Measurements from ENCODE around the gene SIDT2. TPM values are rescaled to one million over a fixed set of nuclear protein-coding genes. Genes with fewer than 3 reads are reported as not detected.

The SIDT2 gene
- total RNA-seq, 2 donors from 2014 or later, result 42.0 to 88.7 TPM

DNA sequence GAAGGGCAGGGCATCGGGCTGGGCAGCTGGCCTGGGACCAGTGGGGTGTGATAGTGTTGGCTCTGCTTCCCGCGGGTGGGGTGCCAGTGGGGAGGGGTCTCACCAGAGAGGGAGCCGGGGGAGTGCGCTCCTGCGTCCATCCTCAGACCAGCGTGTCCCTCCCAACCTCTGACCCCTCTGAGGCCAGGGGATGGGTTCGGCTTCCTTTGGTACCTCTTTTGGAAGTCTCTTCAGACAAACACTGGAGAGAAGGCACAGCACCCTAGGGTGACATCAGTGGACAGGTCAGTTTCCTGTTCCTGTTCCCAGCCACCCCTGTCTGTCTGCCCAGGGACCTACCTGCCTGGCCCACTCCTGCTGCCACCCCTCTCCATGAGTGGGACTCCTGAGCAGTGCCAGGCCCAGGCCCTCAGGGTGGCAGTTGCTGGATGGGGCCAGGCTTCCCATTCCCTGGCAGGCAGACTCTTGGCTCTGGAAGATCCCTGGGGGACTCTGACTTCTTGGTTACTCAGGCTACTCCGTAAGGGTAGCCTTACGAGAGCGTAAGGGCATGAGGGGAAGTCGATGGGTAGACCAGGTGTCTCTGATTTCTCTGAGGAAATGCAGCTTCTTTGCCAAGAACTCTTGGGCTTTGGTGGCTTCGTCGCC is 23.2 kb downstream of the SIDT2 start:
- TF ChIP-seq, protein P1, sequence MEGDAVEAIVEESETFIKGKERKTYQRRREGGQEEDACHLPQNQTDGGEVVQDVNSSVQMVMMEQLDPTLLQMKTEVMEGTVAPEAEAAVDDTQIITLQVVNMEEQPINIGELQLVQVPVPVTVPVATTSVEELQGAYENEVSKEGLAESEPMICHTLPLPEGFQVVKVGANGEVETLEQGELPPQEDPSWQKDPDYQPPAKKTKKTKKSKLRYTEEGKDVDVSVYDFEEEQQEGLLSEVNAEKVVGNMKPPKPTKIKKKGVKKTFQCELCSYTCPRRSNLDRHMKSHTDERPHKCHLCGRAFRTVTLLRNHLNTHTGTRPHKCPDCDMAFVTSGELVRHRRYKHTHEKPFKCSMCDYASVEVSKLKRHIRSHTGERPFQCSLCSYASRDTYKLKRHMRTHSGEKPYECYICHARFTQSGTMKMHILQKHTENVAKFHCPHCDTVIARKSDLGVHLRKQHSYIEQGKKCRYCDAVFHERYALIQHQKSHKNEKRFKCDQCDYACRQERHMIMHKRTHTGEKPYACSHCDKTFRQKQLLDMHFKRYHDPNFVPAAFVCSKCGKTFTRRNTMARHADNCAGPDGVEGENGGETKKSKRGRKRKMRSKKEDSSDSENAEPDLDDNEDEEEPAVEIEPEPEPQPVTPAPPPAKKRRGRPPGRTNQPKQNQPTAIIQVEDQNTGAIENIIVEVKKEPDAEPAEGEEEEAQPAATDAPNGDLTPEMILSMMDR (IDR thresholded peaks at IDR 0.05), result no peak
- no peak for TF ChIP-seq POLR2A (IDR thresholded peaks at IDR 0.05)
- Histone ChIP-seq H3K36me3 (replicated peaks in 1 of 2; ENCODE audit: insufficient read depth in 1 of 2, low read depth in 2 of 2) (peaks cover 0 to 3% of the 10 kb centered on the region in 2 donors), H3K4me3 (no peak overlapping the region), H3K27ac (peak overlapping the region in 3 of 4 donors; percentile 10 to 48 (median 25)), H3K4me1 (peaks cover 12% of the 10 kb centered on the region), H3K9me3 (no peaks in the 10 kb centered on the region), H3K27me3 (no peaks in the 10 kb centered on the region)
- DNase-seq, result no peak
- ATAC-seq, result no peak
- 74 to 81% methylated on average over 5 to 14 of the region's 14 CpGs for WGBS, 2 donors
- intact Hi-C loops (cut with DNase I), result no loop called here

DNA sequence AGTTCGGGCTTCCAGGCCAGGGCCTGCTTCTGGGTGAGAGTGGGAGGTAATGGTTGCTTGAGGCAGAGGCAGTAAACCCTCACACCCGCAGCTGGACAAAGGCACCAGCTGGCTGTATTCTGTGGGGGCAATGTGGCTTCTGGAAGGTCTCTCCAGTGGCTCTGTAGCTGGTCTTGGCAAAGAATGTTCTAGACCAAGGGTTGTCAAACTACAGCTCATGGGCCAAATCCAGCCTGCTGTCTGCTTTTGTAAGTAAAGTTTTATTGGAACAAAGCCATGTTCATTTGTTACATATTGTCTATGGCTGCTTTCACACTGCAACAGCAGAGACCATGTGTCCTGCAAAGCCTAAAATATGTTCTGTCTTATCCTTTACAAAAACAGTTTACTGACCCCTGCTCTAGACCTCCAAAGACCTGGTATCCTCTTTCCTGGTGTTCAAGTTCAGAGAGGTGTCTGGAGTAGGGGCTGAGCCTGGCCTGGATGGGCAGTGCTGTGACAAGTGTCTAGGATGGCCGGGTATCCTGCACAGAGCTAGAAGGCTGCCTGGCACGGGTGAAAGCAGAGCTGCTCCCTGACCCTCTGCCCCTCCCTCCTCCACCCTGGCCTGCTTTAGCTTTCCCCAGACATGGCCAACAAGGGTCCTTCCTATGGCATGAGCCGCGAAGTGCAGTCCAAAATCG is 24.0 kb downstream of the SIDT2 start:
- Histone ChIP-seq H3K27me3 (no peaks in the 10 kb centered on the region), H3K4me1 (peaks cover 6% of the 10 kb centered on the region), H3K27ac (peak overlapping the region in 3 of 4 donors; percentile 10 to 48 (median 25)), H3K9me3 (no peaks in the 10 kb centered on the region), H3K4me3 (no peak overlapping the region), H3K36me3 (replicated peaks in 1 of 2; ENCODE audit: insufficient read depth in 1 of 2, low read depth in 2 of 2) (peaks cover 0 to 3% of the 10 kb centered on the region in 2 donors)
- WGBS, 2 donors, result 86 to 87% methylated on average over 5 to 7 of the region's 7 CpGs
- no peak for DNase-seq
- TF ChIP-seq, protein P1 (IDR thresholded peaks at IDR 0.05), result no peak
- ATAC-seq, result no peak
- intact Hi-C loops (cut with DNase I), result no loop called here

DNA sequence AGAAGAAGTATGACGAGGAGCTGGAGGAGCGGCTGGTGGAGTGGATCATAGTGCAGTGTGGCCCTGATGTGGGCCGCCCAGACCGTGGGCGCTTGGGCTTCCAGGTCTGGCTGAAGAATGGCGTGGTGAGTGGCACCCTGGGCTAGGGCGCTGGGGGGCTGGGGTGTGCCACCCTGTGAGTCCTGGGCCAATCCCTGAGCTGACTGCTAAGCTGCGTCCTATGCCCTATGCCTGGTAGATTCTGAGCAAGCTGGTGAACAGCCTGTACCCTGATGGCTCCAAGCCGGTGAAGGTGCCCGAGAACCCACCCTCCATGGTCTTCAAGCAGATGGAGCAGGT is 24.5 kb downstream of the SIDT2 start:
- DNase-seq, result no peak
- H3K27ac ChIP-seq, result no peak overlapping the region
- H3K27me3 ChIP-seq, result no peaks in the 10 kb centered on the region
- WGBS, 2 donors, result 97% methylated on average over 10 of the region's 10 CpGs
- H3K36me3 ChIP-seq (replicated peaks in 1 of 2; ENCODE audit: insufficient read depth in 1 of 2, low read depth in 2 of 2), result peaks cover 0 to 3% of the 10 kb centered on the region in 2 donors
- H3K9me3 ChIP-seq, result no peaks in the 10 kb centered on the region
- no peak for ATAC-seq
- no peak overlapping the region for H3K4me3 ChIP-seq
- no peak for TF ChIP-seq POLR2A (IDR thresholded peaks at IDR 0.05)
- TF ChIP-seq, protein P1 (IDR thresholded peaks at IDR 0.05), result no peak
- intact Hi-C loops (cut with DNase I), result no loop called here
- peaks cover 1% of the 10 kb centered on the region for H3K4me1 ChIP-seq

DNA sequence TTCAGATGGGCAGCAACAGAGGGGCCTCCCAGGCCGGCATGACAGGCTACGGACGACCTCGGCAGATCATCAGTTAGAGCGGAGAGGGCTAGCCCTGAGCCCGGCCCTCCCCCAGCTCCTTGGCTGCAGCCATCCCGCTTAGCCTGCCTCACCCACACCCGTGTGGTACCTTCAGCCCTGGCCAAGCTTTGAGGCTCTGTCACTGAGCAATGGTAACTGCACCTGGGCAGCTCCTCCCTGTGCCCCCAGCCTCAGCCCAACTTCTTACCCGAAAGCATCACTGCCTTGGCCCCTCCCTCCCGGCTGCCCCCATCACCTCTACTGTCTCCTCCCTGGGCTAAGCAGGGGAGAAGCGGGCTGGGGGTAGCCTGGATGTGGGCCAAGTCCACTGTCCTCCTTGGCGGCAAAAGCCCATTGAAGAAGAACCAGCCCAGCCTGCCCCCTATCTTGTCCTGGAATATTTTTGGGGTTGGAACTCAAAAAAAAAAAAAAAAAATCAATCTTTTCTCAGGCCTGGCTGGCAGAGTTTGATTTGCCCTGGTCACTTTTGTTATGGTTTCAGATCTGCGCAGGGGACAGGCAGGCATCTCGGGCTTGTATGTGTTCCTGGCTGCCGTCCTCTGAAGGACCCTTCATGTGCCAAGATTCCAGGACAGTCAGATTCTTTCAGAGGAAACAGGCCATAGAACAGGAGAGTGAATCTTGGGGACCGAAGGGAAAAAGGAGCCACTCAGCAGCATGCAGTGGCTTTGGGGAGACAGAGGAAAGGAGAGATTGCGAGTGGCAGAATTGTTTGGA is 25.9 kb downstream of the SIDT2 start:
- Histone ChIP-seq H3K9me3 (no peaks in the 10 kb centered on the region), H3K27me3 (no peaks in the 10 kb centered on the region), H3K4me1 (no peaks in the 10 kb centered on the region), H3K27ac (peak overlapping the region in 1 of 4 donors; percentile 5), H3K4me3 (no peak overlapping the region), H3K36me3 (replicated peaks in 1 of 2; ENCODE audit: insufficient read depth in 1 of 2, low read depth in 2 of 2) (peaks cover 0 to 3% of the 10 kb centered on the region in 2 donors)
- intact Hi-C loops (cut with DNase I), result no loop called here
- TF ChIP-seq, protein P1 (IDR thresholded peaks at IDR 0.05), result no peak
- no peak for TF ChIP-seq POLR2A (IDR thresholded peaks at IDR 0.05)
- DNase-seq (no peak), ATAC-seq (no peak)
- 75 to 84% methylated on average over 15 to 17 of the region's 17 CpGs for WGBS, 2 donors

All from body of pancreas (tissue), 4 donors.